ENCODE measurements around the gene PDE11A.

PDE11A gene

GRCh38 chr2:177587371-177587770, 485.2 kb downstream of the PDE11A start:
- no peak for DNase-seq

- no peak for DNase-seq
Observed at GRCh38 chr2:177586154-177586553, 486.4 kb downstream of the PDE11A start.

GRCh38 chr2:177585234-177585863, 487.2 kb downstream of the PDE11A start:
- DNase-seq = no peak

GRCh38 chr2:177584030-177584692, 488.4 kb downstream of the PDE11A start:
- DNase-seq = no peak

- DNase-seq = no peak
Observed at GRCh38 chr2:177582000-177582399, 490.6 kb downstream of the PDE11A start.

- no peak for DNase-seq
Observed at GRCh38 chr2:177579486-177580036, 493.0 kb downstream of the PDE11A start.

- DNase-seq = no peak
Observed at GRCh38 chr2:177578454-177578853, 494.1 kb downstream of the PDE11A start.

- no peak for DNase-seq
Observed at GRCh38 chr2:177577075-177577474, 495.5 kb downstream of the PDE11A start.

- no peak for DNase-seq
Observed at GRCh38 chr2:177575358-177575757, 497.2 kb downstream of the PDE11A start.

GRCh38 chr2:177574356-177574755, 498.2 kb downstream of the PDE11A start:
- DNase-seq = no peak
